Stimulated activated CD8-positive, alpha-beta memory T cell treated with anti-CD3 and anti-CD28 coated beads, Interleukin-15, amount 100 ng/mL, for 1 hour (primary cell): Measurements from ENCODE around the gene SIX2.

ENCODE experiments used
- DNase-seq: peaks from one replicate; pipeline ENCODE4 v3.0.0-alpha.2; 2020; ENCODE audit warnings: low read depth

The SIX2 gene

DNA sequence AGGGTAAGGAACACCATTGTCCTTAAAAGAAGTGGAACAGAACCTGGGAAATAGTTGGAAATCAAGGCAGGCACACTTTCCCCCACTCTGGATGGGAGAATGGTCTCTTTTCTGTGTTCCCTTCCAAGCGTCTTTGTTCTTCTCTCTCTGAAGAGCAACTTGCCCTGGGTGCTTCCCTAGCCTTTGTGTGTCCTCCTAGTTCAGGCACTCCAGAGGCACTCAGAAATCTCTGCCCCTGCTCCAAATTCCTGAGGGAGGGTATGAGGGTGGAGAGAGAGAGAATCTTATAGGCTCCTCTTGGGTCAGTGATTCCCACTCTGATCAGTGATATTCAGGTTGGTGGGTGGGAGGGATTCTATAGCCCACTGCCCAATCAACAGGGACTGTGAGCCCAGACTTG lies 8.8 kb upstream of the SIX2 start:
- DNase-seq, result no peak

DNA sequence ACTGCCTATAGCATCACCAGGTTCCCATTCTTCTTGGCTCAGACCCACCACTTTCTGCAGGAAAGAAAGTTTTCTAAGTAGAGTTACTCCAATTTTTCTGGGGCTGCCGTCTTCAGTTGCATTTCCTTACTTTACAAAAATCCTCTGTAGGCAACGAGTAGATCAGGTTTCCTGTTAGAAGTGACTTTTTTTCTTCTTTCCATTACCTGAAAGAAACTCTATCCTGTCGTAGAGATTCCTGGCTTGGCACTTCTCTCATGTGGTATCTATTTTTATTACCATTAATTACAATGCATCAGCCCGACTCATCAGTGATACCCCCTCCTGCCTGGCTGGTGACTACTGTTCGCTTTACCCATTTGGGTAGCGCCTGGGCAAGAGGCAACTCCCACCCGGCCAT lies 5.6 kb upstream of the SIX2 start:
- no peak for DNase-seq

DNA sequence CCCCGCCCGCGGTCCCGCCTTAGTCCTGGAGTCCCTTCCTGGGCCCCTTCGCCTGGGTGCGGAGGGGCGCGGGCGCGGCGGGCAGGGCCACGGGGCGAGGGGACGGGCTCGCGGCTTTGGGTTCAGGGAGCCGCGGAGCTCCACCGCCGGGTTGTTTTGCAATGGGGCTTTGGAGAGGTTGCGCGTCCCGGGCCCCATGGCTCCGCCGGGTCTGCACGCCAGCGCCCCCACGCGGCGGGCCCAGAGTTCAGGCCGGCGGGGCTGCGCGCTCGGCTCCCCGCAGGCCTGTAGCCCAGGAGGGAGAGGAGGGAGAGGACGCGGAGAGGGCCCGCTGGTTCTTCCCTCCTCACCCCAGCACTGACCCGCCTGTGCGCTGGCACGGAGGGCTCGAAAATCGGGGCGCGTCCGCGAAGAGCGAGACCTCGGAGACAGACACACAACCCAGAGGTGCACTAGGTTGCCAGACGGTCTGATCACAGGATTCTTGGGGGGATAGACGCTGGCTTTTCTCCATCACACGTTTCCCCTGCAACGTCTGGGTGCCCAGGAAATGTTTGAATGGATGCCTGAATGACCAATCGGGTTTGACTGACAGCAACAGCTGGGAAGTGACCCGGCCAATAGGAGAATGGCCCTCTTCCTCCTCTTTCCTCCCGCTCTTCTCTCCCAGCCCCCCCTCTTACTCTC lies 4.9 kb upstream of the SIX2 start:
- no peak for DNase-seq

DNA sequence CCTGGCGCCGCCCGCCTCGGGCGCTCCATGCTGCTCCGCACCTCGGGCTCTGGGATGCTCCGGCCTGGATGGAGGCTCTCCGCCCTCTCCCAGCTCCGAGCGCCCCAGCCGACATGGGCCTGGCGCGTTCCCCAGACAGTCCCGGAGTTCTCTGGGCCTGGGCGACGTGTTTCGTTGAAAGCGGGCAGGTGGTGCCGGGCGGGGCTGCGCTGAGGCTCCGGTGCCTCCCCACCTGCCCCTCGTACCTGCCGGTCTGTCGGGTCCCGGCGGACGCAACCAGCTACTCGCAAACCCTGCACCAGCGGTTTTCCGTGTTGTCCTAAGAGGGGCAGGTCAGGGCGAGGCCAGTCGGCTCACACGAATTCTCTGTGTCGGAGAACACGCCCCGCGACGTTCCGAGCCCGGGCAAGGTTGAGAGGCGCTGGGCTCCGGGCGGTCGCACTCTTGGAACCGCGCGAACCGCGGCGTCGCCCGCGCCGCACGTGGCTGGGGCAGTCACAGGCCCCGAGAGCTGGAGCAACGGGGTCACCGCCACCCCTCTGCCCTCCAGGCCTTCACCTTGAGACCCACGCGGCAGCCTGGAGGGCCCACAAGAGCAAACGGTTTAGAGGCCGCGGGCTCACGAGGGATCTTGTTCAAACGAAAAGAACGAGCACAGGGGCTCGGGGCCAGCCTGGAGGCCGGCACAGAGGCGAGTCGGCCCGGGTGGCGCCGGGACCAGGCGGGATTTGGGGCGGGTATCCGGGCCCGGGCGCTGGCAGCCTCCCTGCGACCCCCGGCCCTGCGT lies 4.2 kb upstream of the SIX2 start:
- no peak for DNase-seq

DNA sequence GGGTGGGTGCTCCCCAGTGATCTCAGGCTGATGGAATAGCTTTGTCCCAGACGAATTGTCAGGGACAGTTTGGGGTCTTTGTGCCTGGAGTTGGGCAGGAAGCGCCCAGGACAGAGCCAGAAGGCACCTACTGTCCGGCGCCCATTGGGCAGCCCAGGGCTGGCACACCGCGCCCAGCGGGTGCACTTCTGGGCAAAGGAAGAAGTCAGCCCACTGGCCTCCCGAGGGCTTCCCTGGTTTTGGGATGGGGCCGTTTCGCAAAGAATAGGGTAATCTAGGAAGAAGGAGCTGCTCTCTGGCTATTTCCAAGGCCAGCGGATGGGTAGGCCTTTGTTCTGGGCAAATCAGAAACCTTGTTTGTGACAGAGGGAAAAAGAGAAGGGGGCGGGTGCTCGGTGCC lies 3.5 kb upstream of the SIX2 start:
- DNase-seq, result no peak

DNA sequence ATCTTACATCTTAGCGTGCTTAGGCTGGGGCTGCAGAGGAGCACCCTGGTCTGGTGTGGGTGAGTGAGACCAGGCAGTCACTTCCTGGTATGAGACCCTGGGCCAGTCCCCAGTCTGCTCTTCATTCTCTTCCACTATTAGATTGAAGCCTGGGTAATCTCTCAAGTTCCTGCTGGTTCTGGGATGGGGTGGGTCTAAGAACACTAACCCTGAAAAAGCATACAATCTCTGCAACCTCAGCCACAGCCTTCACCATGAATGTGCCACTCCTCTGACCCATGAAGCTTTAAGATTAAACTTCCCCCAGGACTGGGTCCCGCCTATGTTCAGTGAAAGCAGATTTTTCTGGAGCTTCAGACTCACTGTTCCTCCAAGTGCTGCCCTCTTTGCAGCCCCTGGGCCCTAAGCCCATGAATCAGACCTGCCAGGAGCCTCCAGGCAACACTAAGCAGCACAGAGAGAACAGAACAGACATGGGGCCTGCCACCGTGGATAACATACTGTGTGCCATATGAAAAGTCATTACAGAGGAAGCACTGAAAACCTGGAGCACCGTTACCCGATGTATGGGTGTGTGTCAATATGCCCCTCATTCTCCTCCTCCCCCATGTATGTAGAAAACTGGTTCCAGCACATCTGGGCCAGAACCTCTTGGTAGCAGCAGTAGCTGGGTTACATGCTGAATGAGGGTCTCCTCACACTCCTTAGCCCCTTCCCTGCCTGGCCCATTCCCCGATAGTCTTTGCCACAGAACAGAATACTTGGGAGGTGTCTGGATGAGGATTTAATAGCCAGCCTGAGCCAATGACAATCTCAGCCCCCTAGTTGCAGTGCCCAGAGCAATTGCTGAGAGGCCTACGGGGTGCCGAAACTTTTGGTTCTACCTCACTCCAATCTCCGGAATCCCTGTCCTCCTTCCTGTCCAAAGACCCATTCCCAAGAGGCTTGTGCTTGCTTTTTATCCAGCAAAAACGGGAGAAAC lies 2.7 kb upstream of the SIX2 start:
- no peak for DNase-seq

DNA sequence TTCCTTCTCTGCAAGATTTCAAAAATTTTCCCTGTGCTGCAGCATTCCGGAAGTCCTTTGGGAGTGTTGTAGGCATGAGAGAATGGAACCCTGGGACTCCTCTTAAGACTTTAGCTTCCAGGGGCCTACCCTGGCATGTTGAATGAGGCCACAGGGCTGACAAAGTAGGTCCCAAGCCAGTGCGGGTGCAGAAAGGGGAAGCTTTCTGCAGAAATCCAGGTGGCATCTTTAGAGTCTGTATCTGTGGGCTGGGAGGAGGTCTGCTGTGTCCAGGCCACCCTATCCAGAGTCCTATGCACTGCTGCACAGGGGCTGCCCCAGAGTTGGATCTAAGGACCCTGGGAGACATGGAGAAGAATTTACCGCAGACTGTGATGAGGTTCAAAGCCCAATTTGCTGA lies 1.9 kb upstream of the SIX2 start:
- DNase-seq, result no peak

DNA sequence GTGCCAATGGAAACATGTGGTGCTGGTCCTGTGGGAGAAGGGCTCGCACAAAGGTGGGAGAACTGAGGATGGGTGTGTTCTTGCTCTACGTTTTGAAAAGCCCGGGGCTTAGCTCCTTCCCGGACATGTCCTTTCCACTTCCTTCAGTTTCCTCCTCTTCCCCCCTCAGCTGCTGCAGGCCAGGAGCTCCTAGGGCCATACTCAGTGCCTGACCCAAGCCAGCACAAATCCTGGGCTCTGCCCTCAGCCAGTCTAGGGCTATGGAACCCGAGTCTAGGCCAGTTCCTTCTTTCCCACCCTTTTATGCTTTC lies 1.4 kb upstream of the SIX2 start:
- DNase-seq, result no peak

DNA sequence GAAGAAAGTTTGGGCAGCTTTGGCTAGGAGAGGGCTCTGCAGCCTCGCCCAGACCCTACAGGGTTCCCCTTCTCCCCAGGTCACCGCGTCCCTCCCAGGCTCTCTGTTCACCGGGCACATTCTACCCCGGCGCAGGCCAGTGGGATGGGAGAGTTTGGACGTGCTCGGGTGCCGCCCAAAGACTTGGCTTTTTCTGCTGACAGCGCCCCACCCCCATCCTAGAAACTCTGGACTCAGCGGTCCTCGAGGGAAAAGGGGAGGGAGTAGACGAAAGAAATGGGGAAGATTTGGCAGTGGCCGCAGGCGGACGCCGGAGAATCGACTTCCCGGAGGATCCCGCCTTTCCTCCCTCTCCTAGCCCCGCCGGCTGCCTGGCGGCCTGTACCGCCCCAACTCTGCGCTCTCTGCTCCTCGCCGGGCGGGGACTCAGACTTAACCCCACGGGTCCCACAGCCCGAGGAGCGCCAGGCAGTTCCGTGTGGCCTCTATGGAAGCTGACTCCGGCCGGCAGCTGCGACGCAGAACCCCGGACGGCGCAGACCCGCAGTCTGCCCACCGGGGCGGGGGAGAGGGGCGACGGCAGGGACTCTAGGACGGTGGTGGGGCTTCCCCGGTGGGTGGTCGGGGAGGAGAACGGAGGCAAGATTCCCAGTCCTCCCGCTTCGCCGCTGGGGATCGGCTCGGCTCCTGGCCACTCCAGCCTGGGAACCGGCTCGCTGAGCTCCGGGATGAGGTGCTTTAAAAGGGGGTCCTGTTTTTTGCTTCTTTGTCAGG lies 863 bp upstream of the SIX2 start:
- no peak for DNase-seq

DNA sequence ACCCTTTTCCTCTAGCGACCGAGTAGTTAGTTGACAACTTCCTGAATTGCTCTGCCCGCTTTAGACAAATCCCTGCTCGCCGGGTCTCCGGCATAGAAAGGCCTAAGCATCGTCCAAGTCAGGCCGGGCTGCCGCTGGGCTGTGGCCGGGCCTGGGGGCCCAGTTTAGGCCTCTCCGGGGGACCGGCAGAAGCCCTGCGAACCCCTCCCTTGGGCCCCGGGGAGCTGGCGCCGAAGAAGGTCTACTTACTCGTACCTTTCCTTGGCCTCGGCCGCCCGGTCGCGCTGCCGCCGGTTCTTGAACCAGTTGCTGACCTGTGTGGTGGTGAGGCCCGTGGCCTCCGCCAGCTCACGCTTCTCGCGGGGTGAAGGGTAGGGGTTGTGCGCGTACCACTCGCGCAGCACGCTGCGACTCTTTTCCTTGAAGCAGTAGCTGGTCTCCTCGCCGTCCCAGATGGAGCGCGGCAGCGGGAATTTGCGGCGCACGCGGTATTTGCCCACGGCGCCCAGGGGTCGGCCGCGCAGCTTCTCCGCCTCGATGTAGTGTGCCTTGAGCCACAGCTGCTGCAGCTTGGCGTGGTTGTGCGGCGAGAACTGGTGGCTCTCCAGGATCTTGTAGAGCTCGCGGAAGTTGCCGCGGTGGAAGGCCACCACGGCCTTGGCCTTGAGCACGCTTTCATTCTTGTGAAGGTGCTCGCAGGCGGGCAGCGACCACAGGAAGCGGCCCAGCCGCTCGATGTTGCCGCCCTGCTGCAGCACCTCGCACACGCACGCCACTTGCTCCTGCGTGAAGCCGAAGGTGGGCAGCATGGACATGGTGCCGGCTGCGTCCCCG lies 739 bp downstream of the SIX2 start:
- DNase-seq, result no peak

DNA sequence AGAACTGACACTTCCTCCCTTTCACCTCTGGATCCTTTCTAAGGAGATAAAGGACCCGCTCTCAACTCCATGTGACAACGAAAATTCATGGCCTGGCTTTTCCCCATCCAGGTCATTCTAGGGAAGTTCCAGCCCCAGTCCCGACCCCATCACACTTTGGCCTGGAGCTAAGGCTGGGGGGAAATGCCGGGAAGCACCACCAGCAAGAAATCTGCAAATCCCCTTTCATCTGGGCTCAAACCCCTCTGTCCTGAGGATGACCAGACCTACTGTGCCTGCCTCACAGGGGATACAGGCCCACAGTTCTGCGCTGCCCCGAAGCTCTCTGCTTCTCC lies 1.3 kb downstream of the SIX2 start:
- no peak for DNase-seq

DNA sequence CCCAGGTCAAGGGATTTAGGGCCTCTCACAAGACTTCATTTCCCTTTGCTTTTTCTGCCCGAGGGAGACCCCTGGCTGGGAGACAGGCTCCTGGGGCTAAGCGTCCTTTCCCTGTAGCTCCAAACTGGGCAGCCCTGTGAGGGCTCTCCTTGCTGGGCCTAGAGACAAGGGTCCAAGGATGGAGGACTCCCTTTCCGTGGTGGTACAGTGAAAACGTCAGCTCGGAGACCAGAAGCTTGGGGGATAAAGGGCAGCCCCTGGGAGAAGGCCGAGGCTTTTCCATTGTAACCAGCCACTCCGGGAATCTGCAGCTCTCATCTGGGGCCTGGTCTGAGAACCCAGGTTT lies 2.3 kb downstream of the SIX2 start:
- DNase-seq, result no peak

DNA sequence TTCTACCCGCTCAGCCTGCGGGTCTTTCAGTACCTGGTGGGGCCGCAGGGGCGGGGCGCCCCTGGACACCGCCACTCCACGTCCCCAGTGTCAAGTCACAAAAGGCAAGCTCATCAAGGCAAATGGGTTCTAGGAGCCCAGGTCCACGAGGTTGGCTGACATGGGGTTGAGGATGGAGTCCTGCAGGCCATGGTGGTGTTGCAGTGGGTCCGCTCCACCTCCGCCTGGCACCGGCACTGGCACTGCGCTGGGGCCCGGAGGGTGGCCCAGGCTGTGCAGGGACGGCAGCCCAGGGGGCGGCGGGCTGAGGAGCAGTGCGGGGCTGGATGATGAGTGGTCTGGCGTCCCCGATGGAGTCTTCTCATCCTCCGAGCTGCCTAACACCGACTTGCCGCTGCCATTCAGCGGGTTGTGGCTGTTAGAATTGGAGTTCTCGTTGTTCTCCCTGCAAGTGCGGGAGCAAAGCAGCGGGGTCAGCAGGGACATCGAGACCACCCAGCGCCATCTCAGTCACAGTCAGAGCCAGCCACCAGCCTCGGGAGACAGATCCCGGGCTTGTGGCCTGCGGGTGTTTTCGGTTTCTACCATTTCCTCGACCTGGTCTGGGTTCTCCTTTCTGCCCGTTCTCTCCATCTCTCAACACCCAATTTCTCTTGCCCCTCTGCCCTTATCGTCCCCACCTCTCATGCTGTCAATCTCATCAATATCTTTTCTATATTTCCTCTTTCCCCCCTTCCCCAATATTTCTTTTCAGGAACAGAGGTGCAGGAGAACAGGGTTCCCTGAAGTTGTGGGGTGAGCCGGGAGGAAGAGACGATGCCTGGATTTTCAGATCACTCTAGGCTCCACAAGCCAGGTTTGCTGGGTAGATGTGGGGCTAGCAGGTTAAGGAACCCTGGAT lies 3.0 kb downstream of the SIX2 start:
- DNase-seq, result no peak

DNA sequence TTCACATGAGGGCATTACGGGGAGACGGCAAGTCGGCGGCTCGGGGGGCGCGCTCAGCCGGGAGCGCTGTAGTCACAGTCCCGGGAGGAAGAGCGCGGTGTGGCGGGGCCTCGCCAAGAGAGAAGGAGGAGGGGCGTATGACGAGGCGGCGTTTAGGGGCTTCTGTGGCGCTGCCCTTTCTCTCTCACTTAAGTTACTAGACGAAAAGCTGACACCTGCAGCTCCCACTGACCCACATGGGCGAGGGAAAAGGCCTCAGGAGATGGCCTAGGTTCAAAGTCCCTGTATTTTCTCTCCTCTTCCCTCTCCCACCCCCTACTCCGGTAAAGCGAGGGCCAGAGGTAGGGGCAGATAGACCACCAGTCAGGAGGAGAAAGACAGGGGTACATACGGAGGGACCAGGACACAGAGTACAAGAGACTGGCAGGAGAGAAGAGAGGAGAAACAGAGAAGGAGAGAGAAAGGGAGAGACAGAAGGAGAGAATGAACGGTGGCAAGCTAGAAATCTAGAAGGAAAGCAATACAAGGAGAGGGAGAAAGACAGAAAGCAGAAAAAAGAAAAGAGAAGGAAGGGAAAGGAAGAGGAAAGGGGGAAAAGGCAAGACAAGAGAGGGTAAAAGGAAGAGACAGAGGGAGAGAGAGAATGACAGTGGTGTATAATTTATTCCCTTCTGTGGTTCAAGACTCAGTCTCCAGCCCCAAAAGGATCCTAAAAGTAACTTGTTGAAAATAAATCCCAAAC lies 3.8 kb downstream of the SIX2 start:
- DNase-seq, result no peak

DNA sequence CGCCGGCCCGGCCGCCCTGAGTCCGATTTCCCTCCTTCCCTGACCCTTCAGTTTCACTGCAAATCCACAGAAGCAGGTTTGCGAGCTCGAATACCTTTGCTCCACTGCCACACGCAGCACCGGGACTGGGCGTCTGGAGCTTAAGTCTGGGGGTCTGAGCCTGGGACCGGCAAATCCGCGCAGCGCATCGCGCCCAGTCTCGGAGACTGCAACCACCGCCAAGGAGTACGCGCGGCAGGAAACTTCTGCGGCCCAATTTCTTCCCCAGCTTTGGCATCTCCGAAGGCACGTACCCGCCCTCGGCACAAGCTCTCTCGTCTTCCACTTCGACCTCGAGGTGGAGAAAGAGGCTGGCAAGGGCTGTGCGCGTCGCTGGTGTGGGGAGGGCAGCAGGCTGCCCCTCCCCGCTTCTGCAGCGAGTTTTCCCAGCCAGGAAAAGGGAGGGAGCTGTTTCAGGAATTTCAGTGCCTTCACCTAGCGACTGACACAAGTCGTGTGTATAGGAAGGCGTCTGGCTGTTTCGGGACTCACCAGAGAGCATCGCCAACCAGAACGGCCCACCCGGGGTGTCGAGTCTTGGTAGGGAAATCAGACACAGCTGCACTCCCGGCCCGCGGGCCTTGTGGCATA lies 4.6 kb downstream of the SIX2 start:
- no peak for DNase-seq

DNA sequence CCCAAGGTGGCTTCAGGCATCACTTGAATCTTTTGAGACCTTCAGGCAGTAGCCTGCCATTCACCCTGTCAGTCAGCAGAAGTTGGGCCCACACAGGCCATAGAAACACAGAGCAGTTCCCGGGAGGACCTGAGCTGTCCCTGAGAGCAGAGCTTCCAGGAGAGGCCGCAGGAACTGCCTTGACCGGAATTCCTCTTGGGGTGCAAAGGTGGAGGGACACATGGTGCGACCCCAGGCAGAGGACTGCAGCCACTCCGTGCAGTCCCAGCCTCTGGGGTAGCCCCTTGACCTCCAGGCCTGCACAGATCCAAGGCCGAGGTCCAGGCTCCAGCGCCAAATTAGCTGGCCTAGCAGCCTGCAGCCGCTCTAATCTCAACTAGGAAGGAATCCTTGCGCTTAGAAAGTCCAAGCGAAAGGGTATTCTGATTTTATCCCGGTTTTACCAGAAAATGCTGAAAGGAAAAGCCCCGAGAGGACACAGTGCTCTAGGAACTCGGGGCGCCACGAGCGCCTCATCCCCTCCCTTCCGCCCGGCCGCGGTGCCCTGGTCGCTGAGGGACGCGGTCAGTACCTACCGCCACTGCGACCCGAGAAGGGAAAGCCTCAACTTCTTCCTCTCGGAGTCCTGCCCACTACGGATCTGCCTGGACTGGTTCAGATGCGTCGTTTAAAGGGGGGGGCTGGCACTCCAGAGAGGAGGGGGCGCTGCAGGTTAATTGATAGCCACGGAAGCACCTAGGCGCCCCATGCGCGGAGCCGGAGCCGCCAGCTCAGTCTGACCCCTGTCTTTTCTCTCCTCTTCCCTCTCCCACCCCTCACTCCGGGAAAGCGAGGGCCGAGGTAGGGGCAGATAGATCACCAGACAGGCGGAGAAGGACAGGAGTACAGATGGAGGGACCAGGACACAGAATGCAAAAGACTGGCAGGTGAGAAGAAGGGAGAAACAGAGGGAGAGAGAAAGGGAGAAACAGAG lies 5.4 kb downstream of the SIX2 start:
- DNase-seq, result no peak

DNA sequence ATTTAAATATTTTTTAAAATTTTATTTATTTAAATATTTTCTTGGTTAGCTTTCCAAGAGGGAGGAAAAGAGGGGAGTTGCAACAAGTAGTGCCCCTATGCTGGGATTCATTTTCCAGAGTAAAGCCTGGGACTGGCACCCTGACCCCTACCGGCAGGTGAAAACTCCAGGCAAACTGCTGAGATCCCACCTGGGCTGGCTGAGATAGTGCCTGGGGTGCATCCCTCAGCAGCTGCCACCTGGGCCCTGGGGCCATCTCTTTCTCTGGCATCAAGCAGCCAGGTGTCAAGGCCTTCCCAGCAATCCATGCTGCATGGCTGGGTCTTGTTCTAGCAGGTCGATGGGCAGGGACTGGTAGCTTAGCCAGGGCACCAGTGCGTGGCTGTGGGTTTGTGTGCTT lies 6.6 kb downstream of the SIX2 start:
- no peak for DNase-seq

DNA sequence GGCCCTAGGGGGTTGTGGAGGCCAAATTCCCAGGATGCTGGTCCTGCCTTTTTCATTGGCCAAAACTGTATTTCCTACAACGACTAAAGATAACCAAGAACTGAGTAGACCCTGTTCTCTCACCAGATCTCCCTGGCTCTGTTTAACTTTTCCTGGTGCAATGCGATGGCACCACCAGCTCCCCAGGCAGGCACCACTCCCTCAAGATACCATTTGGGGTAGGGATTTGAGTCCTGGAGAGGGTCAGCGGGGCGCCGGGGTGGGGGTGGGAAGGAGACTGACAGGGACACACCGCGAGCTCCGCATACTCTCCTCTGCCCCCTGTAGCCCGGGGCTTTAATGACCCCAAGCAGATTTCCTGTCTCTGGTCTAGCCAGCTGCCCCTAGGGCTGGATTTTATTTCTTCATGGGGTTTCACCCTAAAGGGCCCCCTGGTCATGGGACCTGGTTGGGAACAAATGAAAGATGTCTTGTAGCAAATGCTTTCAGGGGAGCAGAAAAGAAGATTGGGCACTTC lies 7.3 kb downstream of the SIX2 start:
- DNase-seq, result no peak
